IMR-90 (cell line): ENCODE measurements around the gene RNF123. TPM values are rescaled to one million over a fixed set of nuclear protein-coding genes. Genes with fewer than 3 reads are reported as not detected.

ENCODE experiments used
- ATAC-seq: fragments of 200-7000 bp; cut with Tn5 transposase; 2 replicates; pipeline ENCODE4 v1.9.1; 2020; ENCODE audit warnings: low read depth, mild to moderate bottlenecking, moderate library complexity
- BruUV-seq: library from RNA; stranded (reverse); fragments of 400-500 nt; replicated peaks from 2 replicates; lab custom pipeline; 2021; lab: Mats Ljungman, UMichigan
- CTCF ChIA-PET: fragments of 300-600 bp; formaldehyde crosslinking; extraction: SDS; loops from one replicate; lab custom pipeline; 2021; ENCODE audit warnings: antibody characterized with exemption; lab: Yijun Ruan, JAX
- POLR2A ChIA-PET: fragments of 300-600 bp; sonication (Branson Sonifier 250); formaldehyde crosslinking; loops from one replicate; lab custom pipeline; 2022; ENCODE audit warnings: antibody characterized with exemption; ENCODE audit not compliant: unreplicated experiment; lab: Charles Lee
- DNase-seq: peaks from one replicate; pipeline ENCODE4 v3.0.0; 2013
- H2AFZ ChIP-seq: replicated peaks from 2 replicates; pipeline ENCODE3; 2013; ENCODE audit warnings: low read length, mild to moderate bottlenecking; ENCODE audit not compliant: poor library complexity
- H2AK5ac ChIP-seq: 2 replicates; pipeline ENCODE4 v1.6.1; 2013; ENCODE audit warnings: low read depth, low read length, inconsistent platforms
- H2AK9ac ChIP-seq: replicated peaks from 2 replicates; pipeline ENCODE3; 2013; ENCODE audit warnings: mild to moderate bottlenecking, low read depth, low read length, moderate library complexity; ENCODE audit not compliant: poor library complexity
- H2BK120ac ChIP-seq: 2 replicates; pipeline ENCODE4 v1.6.1; 2013; ENCODE audit warnings: low read depth, low read length, inconsistent platforms
- H2BK15ac ChIP-seq: 3 replicates; pipeline ENCODE4 v1.6.1; 2013; ENCODE audit warnings: low read depth, low read length, inconsistent platforms
- H2BK20ac ChIP-seq: 2 replicates; pipeline ENCODE4 v1.6.1; 2013; ENCODE audit warnings: low read depth, mild to moderate bottlenecking, inconsistent platforms, low read length, moderate library complexity
- H2BK5ac ChIP-seq: 2 replicates; pipeline ENCODE4 v1.6.1; 2013; ENCODE audit warnings: mild to moderate bottlenecking, low read depth, low read length, inconsistent platforms; ENCODE audit not compliant: poor library complexity, severe bottlenecking
- H3K14ac ChIP-seq: replicated peaks from 2 replicates; pipeline ENCODE4 v1.6.1; 2013; ENCODE audit warnings: low read depth, low read length, inconsistent platforms
- H3K18ac ChIP-seq: 2 replicates; pipeline ENCODE4 v1.6.1; 2013; ENCODE audit warnings: low read depth, low read length, control low read depth
- H3K23ac ChIP-seq: 2 replicates; pipeline ENCODE4 v1.6.1; 2013; ENCODE audit warnings: low read depth, low read length, inconsistent platforms
- H3K27ac ChIP-seq: 2 replicates; pipeline ENCODE4 v1.5.1; 2013; ENCODE audit warnings: mild to moderate bottlenecking, control low read depth, low read length; ENCODE audit not compliant: insufficient read depth
- H3K27me3 ChIP-seq: 2 replicates; pipeline ENCODE4 v1.6.1; 2013; ENCODE audit warnings: low read length; ENCODE audit not compliant: control insufficient read depth, insufficient read depth
- H3K36me3 ChIP-seq: 2 replicates; pipeline ENCODE4 v1.6.1; 2013; ENCODE audit warnings: low read length, mixed read lengths; ENCODE audit not compliant: control insufficient read depth, insufficient read depth
- H3K4ac ChIP-seq: 2 replicates; pipeline ENCODE4 v1.6.1; 2013; ENCODE audit warnings: low read depth, low read length, inconsistent platforms
- H3K4me1 ChIP-seq: 2 replicates; pipeline ENCODE4 v1.6.1; 2013; ENCODE audit warnings: low read length, mixed read lengths; ENCODE audit not compliant: control insufficient read depth, insufficient read depth
- H3K4me2 ChIP-seq: 2 replicates; pipeline ENCODE4 v1.6.1; 2013; ENCODE audit warnings: low read depth, mild to moderate bottlenecking, control low read depth, low read length, moderate library complexity
- H3K4me3 ChIP-seq: 2 replicates; pipeline ENCODE4 v1.5.1; 2013; ENCODE audit warnings: low read depth, mild to moderate bottlenecking, control low read depth, low read length, moderate library complexity; ENCODE audit not compliant: insufficient read depth
- H3K56ac ChIP-seq: 2 replicates; pipeline ENCODE4 v1.6.1; 2013; ENCODE audit warnings: low read length, inconsistent platforms; ENCODE audit not compliant: insufficient read depth; ENCODE audit errors: extremely low read depth
- H3K79me1 ChIP-seq, 2 experiments: 2 replicates each; pipeline ENCODE4 v1.6.1; 2013; ENCODE audit warnings: low read length in 2 of 2, inconsistent platforms in 1 of 2, low read depth in 1 of 2
- H3K9ac ChIP-seq: 2 replicates; pipeline ENCODE4 v1.6.1; 2013; ENCODE audit warnings: low read depth, low read length, control low read depth
- H3K9me1 ChIP-seq: 2 replicates; pipeline ENCODE4 v1.6.1; 2013; ENCODE audit warnings: low read length, inconsistent platforms; ENCODE audit not compliant: insufficient read depth
- H3K9me3 ChIP-seq: 2 replicates; pipeline ENCODE4 v1.6.1; 2013; ENCODE audit warnings: low read length; ENCODE audit not compliant: control insufficient read depth, insufficient read depth
- H4K20me1 ChIP-seq: 2 replicates; pipeline ENCODE4 v1.6.1; 2013; ENCODE audit warnings: low read length, inconsistent platforms; ENCODE audit not compliant: insufficient read depth
- H4K5ac ChIP-seq: 2 replicates; pipeline ENCODE4 v1.6.1; 2013; ENCODE audit warnings: mild to moderate bottlenecking, low read depth, low read length, control low read depth
- H4K8ac ChIP-seq, 2 experiments: 2 replicates each; pipeline ENCODE4 v1.6.1; 2013; ENCODE audit warnings: low read depth in 2 of 2, low read length in 2 of 2, control low read depth in 1 of 2, inconsistent platforms in 1 of 2
- H4K91ac ChIP-seq: 2 replicates; pipeline ENCODE4 v1.6.1; 2013; ENCODE audit warnings: low read depth, low read length, inconsistent platforms; ENCODE audit not compliant: insufficient read depth
- BHLHE40 ChIP-seq: fragments of 150-350 bp; IDR thresholded peaks from 2 replicates; pipeline ENCODE4 v1.6.1; 2016; ENCODE audit warnings: mild to moderate bottlenecking, low read depth, low read length
- CEBPB ChIP-seq: IDR thresholded peaks from 2 replicates; pipeline ENCODE4 v1.6.1; 2012; ENCODE audit warnings: low read depth, low read length, improper control_type of control experiment
- CHD1 ChIP-seq: IDR thresholded peaks from 2 replicates; pipeline ENCODE4 v1.6.1; 2012; ENCODE audit warnings: low read depth, low read length, improper control_type of control experiment
- CTCF ChIP-seq: conservative IDR thresholded peaks from 2 replicates; pipeline ENCODE4 v1.5.1; 2012; ENCODE audit warnings: mild to moderate bottlenecking, low read depth, low read length, improper control_type of control experiment
- FOS ChIP-seq: fragments of 150-350 bp; IDR thresholded peaks from 2 replicates; pipeline ENCODE4 v1.6.1; 2016; ENCODE audit warnings: low read depth, low read length
- MAFK ChIP-seq: IDR thresholded peaks from 2 replicates; pipeline ENCODE4 v1.6.1; 2012; ENCODE audit warnings: low read depth, low read length, improper control_type of control experiment
- MAZ ChIP-seq: IDR thresholded peaks from 2 replicates; pipeline ENCODE4 v1.6.1; 2012; ENCODE audit warnings: low read depth, mild to moderate bottlenecking, low read length, improper control_type of control experiment, moderate library complexity, borderline replicate concordance
- MXI1 ChIP-seq: IDR thresholded peaks from 2 replicates; pipeline ENCODE4 v1.6.1; 2012; ENCODE audit warnings: low read depth, mild to moderate bottlenecking, low read length, moderate library complexity, borderline replicate concordance
- RAD21 ChIP-seq: IDR thresholded peaks from 2 replicates; pipeline ENCODE4 v1.6.1; 2012; ENCODE audit warnings: low read length, improper control_type of control experiment
- RCOR1 ChIP-seq: IDR thresholded peaks from 2 replicates; pipeline ENCODE4 v1.6.1; 2012; ENCODE audit warnings: mild to moderate bottlenecking, low read length, improper control_type of control experiment; ENCODE audit not compliant: insufficient replicate concordance
- RFX5 ChIP-seq: IDR thresholded peaks from 2 replicates; pipeline ENCODE4 v1.8.0; 2012; ENCODE audit warnings: low read depth, mild to moderate bottlenecking, low read length, moderate library complexity
- SMC3 ChIP-seq: fragments of 150-350 bp; IDR thresholded peaks from 2 replicates; pipeline ENCODE4 v1.6.1; 2016; ENCODE audit warnings: low read depth, mild to moderate bottlenecking, antibody characterized with exemption, low read length, moderate library complexity
- WGBS, 2 experiments: methylation state at CpG; one replicate each; pipeline versions ENCODE4 v1.1.5 to v1.1.7; 2013; ENCODE audit warnings: missing lambda C conversion rate in 2 of 2; ENCODE audit not compliant: insufficient read length in 1 of 2; ENCODE audit errors: extremely low coverage in 2 of 2; 5-methylcytosine and 5-hydroxymethylcytosine counted together
- dilution Hi-C: fragments of 300-500 bp; cut with HindIII; formaldehyde crosslinking; loops from one replicate; pipeline ENCODE4 v1.14.3; 2018; ENCODE audit warnings: low sequenced_read_pairs; ENCODE audit not compliant: unreplicated experiment
- in situ Hi-C: fragments of 300-500 bp; cut with MboI; formaldehyde crosslinking; loops from 3 replicates; pipeline ENCODE4 v1.14.3; 2019; ENCODE audit warnings: low sequenced_read_pairs, inconsistent platforms, mixed read lengths
- intact Hi-C: fragments of 100-400 bp; cut with micrococcal nuclease; formaldehyde crosslinking; loops from 2 replicates; pipeline ENCODE4 v1.10.0; 2022
- polyA plus RNA-seq, 3 experiments: library from polyadenylated mRNA; depleted of rRNA; stranded (reverse); fragments of >200 nt; gene quantifications; 2 replicates each; pipeline ENCODE4 v1.2.3, GENCODE V29; 2012; ENCODE audit warnings: low replicate concordance in 1 of 3
- total RNA-seq: library from RNA; depleted of rRNA; stranded (reverse); fragments of >200 nt; gene quantifications from 2 replicates; pipeline ENCODE4 v1.2.3, GENCODE V29; 2012
- TF ChIP-seq, protein P1 (sequence below): fragments of 150-350 bp; IDR thresholded peaks from 2 replicates; pipeline ENCODE4 v1.6.1; 2016; ENCODE audit warnings: low read depth, mild to moderate bottlenecking, low read length, moderate library complexity, borderline replicate concordance

RNF123 gene
- total and polyA plus RNA-seq, 2 of the 4 experiments (the other 2 are of a cell fraction), result 13.4 to 37.7 TPM

DNA sequence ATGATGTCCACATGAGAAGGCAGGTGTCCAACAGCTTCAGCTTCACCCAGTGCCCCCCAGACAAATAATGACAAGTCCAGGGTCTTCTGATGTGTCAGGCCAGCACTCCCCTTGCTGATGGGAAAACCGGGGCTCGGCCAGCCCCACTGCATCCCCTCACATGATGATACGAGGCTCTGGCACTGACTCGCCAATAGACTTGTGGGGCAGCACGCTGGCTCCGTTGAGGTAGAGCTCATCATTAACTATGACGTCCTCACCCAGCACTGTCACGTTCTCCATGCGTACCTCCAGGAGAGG, 32.2 kb downstream of the RNF123 start:
- in situ Hi-C loops (no loop called here), dilution Hi-C loops (no loop called here), intact Hi-C loops (no loop called here)
- no peak overlapping the region for H3K9ac ChIP-seq
- H3K9me1 ChIP-seq, result peaks cover 5% of the 10 kb centered on the region; the same call in 1 of the 2 replicates
- H2AK9ac ChIP-seq, result peak overlapping the region; percentile 15
- no peak overlapping the region for H3K23ac ChIP-seq
- H3K4ac ChIP-seq, result no peak overlapping the region
- H2BK5ac ChIP-seq, result no peak overlapping the region
- peaks cover 31% of the 10 kb centered on the region for H4K20me1 ChIP-seq
- WGBS, 2 experiments, result 93% methylated on average over 3 of the region's 9 CpGs; no CpG with 5 or more reads in 1 of the 2 experiments
- CTCF ChIA-PET, result interaction anchor here (3.3 kb wide), 1 partner anchor 118 kb away, joined by 9 read pairs; no protein-coding TSS in a partner anchor
- H2BK20ac ChIP-seq, result no peak overlapping the region
- no peak overlapping the region for H3K18ac ChIP-seq
- H2BK15ac ChIP-seq, result no peak overlapping the region
- no peak overlapping the region for H2BK120ac ChIP-seq
- no peak overlapping the region for H2AFZ ChIP-seq
- H3K27me3 ChIP-seq, result no peaks in the 10 kb centered on the region
- DNase-seq (no peak), ATAC-seq (no peak)
- H3K36me3 ChIP-seq, result peaks cover 28% of the 10 kb centered on the region
- H3K4me2 ChIP-seq, result no peak overlapping the region
- H4K91ac ChIP-seq, result no peak overlapping the region
- H4K5ac ChIP-seq, result no peak overlapping the region
- H3K56ac ChIP-seq, result no peak overlapping the region
- TF ChIP-seq CHD1 (no peak), MAZ (no peak), BHLHE40 (no peak), SMC3 (no peak), FOS (no peak), CTCF (no peak), MAFK (no peak), MXI1 (no peak), CEBPB (no peak), RCOR1 (no peak), RFX5 (no peak), RAD21 (no peak)
- TF ChIP-seq, protein P1, sequence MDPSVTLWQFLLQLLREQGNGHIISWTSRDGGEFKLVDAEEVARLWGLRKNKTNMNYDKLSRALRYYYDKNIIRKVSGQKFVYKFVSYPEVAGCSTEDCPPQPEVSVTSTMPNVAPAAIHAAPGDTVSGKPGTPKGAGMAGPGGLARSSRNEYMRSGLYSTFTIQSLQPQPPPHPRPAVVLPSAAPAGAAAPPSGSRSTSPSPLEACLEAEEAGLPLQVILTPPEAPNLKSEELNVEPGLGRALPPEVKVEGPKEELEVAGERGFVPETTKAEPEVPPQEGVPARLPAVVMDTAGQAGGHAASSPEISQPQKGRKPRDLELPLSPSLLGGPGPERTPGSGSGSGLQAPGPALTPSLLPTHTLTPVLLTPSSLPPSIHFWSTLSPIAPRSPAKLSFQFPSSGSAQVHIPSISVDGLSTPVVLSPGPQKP, result no peak
- H3K14ac ChIP-seq, result no peak overlapping the region
- no peak overlapping the region for H3K4me3 ChIP-seq
- BruUV-seq, result no TSS peak
- peaks cover 15 to 43% of the 10 kb centered on the region in 2 experiments; a peak in 3 of 4 replicates for H3K79me1 ChIP-seq
- H4K8ac ChIP-seq, result no peak overlapping the region
- no peak overlapping the region for H3K27ac ChIP-seq
- H2AK5ac ChIP-seq, result no peak overlapping the region
- no peaks in the 10 kb centered on the region for H3K9me3 ChIP-seq
- POLR2A ChIA-PET, result no interaction called here
- peaks cover 17% of the 10 kb centered on the region for H3K4me1 ChIP-seq
